Activated CD4-positive, alpha-beta T cell treated with anti-CD3 and anti-CD28 coated beads for 36 hours (primary cell): ENCODE measurements around the gene WAC. TPM values are rescaled to one million over a fixed set of nuclear protein-coding genes. Genes with fewer than 3 reads are reported as not detected.
A peak's percentile ranks its signal among the peaks of the same experiment; 100 is the strongest.
"Not testable (repeated sequence)": the region's sequence is repeated elsewhere in the genome, so short reads cannot be mapped to it uniquely, and the experiment has no call there.

ENCODE experiments used
- ATAC-seq: fragments of 200-7000 bp; cut with Tn5 transposase; one replicate; pipeline ENCODE4 v1.10.0; 2021; ENCODE audit warnings: mild to moderate bottlenecking, moderate library complexity
- CTCF ChIA-PET: fragments of 350-600 bp; sonication (Branson Sonifier 250); formaldehyde crosslinking; loops from one replicate; lab custom pipeline; 2021; ENCODE audit warnings: antibody characterized with exemption; lab: Charles Lee
- POLR2A ChIA-PET: fragments of 350-600 bp; sonication (Branson Sonifier 250); formaldehyde crosslinking; loops from one replicate; lab custom pipeline; 2021; ENCODE audit warnings: antibody characterized with exemption, inconsistent platforms; lab: Charles Lee
- DNase-seq: peaks from one replicate; pipeline ENCODE4 v3.0.0-alpha.2; 2020
- H3K27ac Mint-ChIP-seq: one replicate; pipeline ENCODE4 v1.8.0; 2021; ENCODE audit warnings: mixed read lengths
- H3K27me3 Mint-ChIP-seq: one replicate; pipeline ENCODE4 v1.8.0; 2021; ENCODE audit warnings: mixed read lengths
- H3K36me3 Mint-ChIP-seq: one replicate; pipeline ENCODE4 v1.8.0; 2021; ENCODE audit warnings: low read depth, mixed read lengths
- H3K4me1 Mint-ChIP-seq: one replicate; pipeline ENCODE4 v1.8.0; 2021; ENCODE audit warnings: mixed read lengths
- H3K4me3 Mint-ChIP-seq: one replicate; pipeline ENCODE4 v1.8.0; 2021; ENCODE audit warnings: mild to moderate bottlenecking, moderate library complexity, mixed read lengths
- H3K9me3 Mint-ChIP-seq: one replicate; pipeline ENCODE4 v1.8.0; 2021; ENCODE audit warnings: low read depth, mixed read lengths
- intact Hi-C, 2 experiments: fragments of 100-400 bp; cut with DNase I in 1 of 2; cut with micrococcal nuclease in 1 of 2; formaldehyde crosslinking; loops; one replicate each; pipeline versions ENCODE4 v1.14.2 to v1.15.1; 2022 to 2024; cut with DNase I, micrococcal nuclease
- total RNA-seq, 2 experiments: library from RNA; stranded (reverse); gene quantifications; one replicate each; pipeline ENCODE4 v1.2.3, GENCODE V29; 2021

Gene WAC
- total RNA-seq, 2 experiments from 2014 or later: 103 to 136 TPM

- DNase-seq: no peak
- Mint-ChIP-seq H3K4me3 (no peak overlapping the region), H3K36me3 (peaks cover 42% of the 10 kb centered on the region), H3K9me3 (no peaks in the 10 kb centered on the region), H3K27me3 (no peaks in the 10 kb centered on the region), H3K27ac (no peak overlapping the region), H3K4me1 (peaks cover 22% of the 10 kb centered on the region)
- intact Hi-C loops: no loop called here
- POLR2A ChIA-PET: no interaction called here
- no peak for ATAC-seq
- CTCF ChIA-PET: interaction anchor here (0.7 kb wide), 1 partner anchor 16 kb away, joined by 3 read pairs; no protein-coding TSS in a partner anchor
Measured at GRCh38 chr10:28606568-28606967, 73.7 kb downstream of the WAC start.

GRCh38 chr10:28609636-28610035 lies 76.7 kb downstream of the WAC start:
- H3K9me3 Mint-ChIP-seq, H3K27me3 Mint-ChIP-seq, H3K4me3 Mint-ChIP-seq, intact Hi-C loops, H3K27ac Mint-ChIP-seq, DNase-seq, POLR2A ChIA-PET, ATAC-seq: not testable (repeated sequence)
- peaks cover 13% of the 10 kb centered on the region for H3K4me1 Mint-ChIP-seq
- CTCF ChIA-PET: interaction anchor here (1.6 kb wide), 2 partner anchors 10 to 17 kb away, joined by 3 read pairs; no protein-coding TSS in a partner anchor
- H3K36me3 Mint-ChIP-seq: peaks cover 49% of the 10 kb centered on the region

- Mint-ChIP-seq H3K4me3 (no peak overlapping the region), H3K36me3 (peaks cover 58% of the 10 kb centered on the region), H3K9me3 (no peaks in the 10 kb centered on the region), H3K27me3 (no peaks in the 10 kb centered on the region), H3K27ac (no peak overlapping the region), H3K4me1 (peaks cover 2% of the 10 kb centered on the region)
- intact Hi-C loops: no loop called here
- DNase-seq (no peak), ATAC-seq (no peak)
- POLR2A ChIA-PET: interaction anchor here (0.6 kb wide), 1 partner anchor 14 kb away, joined by 3 read pairs; no protein-coding TSS in a partner anchor
- CTCF ChIA-PET: interaction anchor here (1.7 kb wide), 1 partner anchor 15 kb away, joined by 5 read pairs; no protein-coding TSS in a partner anchor
Measured at GRCh38 chr10:28612877-28613276, 80.0 kb downstream of the WAC start.

- ChIA-PET POLR2A (no interaction called here), CTCF (interaction anchor here (0.6 kb wide), 1 partner anchor 26 kb away, joined by 3 read pairs; no protein-coding TSS in a partner anchor)
- no peaks in the 10 kb centered on the region for H3K9me3 Mint-ChIP-seq
- no peaks in the 10 kb centered on the region for H3K27me3 Mint-ChIP-seq
- H3K4me3 Mint-ChIP-seq: no peak overlapping the region
- DNase-seq (no peak), ATAC-seq (no peak)
- intact Hi-C loops: no loop called here
- H3K4me1 Mint-ChIP-seq: peaks cover 2% of the 10 kb centered on the region
- peaks cover 55% of the 10 kb centered on the region for H3K36me3 Mint-ChIP-seq
- no peak overlapping the region for H3K27ac Mint-ChIP-seq
Measured at GRCh38 chr10:28616514-28616913, 83.6 kb downstream of the WAC start.

DNA sequence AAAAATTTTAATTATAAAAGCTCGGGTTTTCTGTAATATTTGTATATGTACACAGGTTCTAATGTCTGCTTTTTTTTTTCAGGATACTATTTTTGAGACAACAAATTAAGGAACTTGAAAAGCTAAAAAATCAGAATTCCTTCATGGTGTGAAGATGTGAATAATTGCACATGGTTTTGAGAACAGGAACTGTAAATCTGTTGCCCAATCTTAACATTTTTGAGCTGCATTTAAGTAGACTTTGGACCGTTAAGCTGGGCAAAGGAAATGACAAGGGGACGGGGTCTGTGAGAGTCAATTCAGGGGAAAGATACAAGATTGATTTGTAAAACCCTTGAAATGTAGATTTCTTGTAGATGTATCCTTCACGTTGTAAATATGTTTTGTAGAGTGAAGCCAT lies 86.5 kb downstream of the WAC start:
- ATAC-seq: no peak
- ChIA-PET CTCF (interaction anchor here (0.5 to 1.6 kb wide), 8 partner anchors 9 to 876 kb away, joined by 3 to 8 read pairs (median 3); no protein-coding TSS in a partner anchor), POLR2A (no interaction called here)
- H3K9me3 Mint-ChIP-seq: no peaks in the 10 kb centered on the region
- no peak overlapping the region for H3K27ac Mint-ChIP-seq
- intact Hi-C loops: no loop called here
- H3K4me3 Mint-ChIP-seq: no peak overlapping the region
- no peak for DNase-seq
- no peaks in the 10 kb centered on the region for H3K4me1 Mint-ChIP-seq
- no peaks in the 10 kb centered on the region for H3K27me3 Mint-ChIP-seq
- H3K36me3 Mint-ChIP-seq: peaks cover 38% of the 10 kb centered on the region

- intact Hi-C loops: loop anchor here in 1 of 2 experiments (10.0 kb wide), 1 partner anchor 185 kb away; no protein-coding TSS in a partner anchor
- DNase-seq: no peak
- Mint-ChIP-seq H3K9me3 (no peaks in the 10 kb centered on the region), H3K4me3 (no peak overlapping the region), H3K27ac (no peak overlapping the region), H3K4me1 (no peaks in the 10 kb centered on the region), H3K36me3 (peaks cover 30% of the 10 kb centered on the region), H3K27me3 (no peaks in the 10 kb centered on the region)
- ChIA-PET POLR2A (no interaction called here), CTCF (interaction anchor here (0.6 to 1.6 kb wide), 6 partner anchors 8 to 371 kb away, joined by 3 to 8 read pairs (median 4); no protein-coding TSS in a partner anchor)
- ATAC-seq: no peak
Measured at GRCh38 chr10:28620251-28620650, 87.3 kb downstream of the WAC start.

- Mint-ChIP-seq H3K27me3 (peaks cover 5% of the 10 kb centered on the region), H3K36me3 (peaks cover 19% of the 10 kb centered on the region), H3K9me3 (no peaks in the 10 kb centered on the region), H3K4me1 (peaks cover 5% of the 10 kb centered on the region), H3K27ac (peak overlapping the region; percentile 2), H3K4me3 (no peak overlapping the region)
- intact Hi-C loops: loop anchor here in 1 of 2 experiments (10.0 kb wide), 1 partner anchor 189 kb away; no protein-coding TSS in a partner anchor
- POLR2A ChIA-PET: no interaction called here
- CTCF ChIA-PET: no interaction called here
- DNase-seq (no peak), ATAC-seq (no peak)
Measured at GRCh38 chr10:28623483-28623882, 90.6 kb downstream of the WAC start.

- CTCF ChIA-PET: no interaction called here
- DNase-seq: no peak
Measured at GRCh38 chr10:28624351-28624750, 91.4 kb downstream of the WAC start.

GRCh38 chr10:28627102-28627501 lies 94.2 kb downstream of the WAC start:
- H3K27me3 Mint-ChIP-seq: peaks cover 12% of the 10 kb centered on the region
- H3K9me3 Mint-ChIP-seq: no peaks in the 10 kb centered on the region
- ChIA-PET POLR2A (interaction anchor here (0.5 kb wide), 1 partner anchor 14 kb away, joined by 3 read pairs; no protein-coding TSS in a partner anchor), CTCF (interaction anchor here (0.7 to 2.1 kb wide), 5 partner anchors 11 to 679 kb away, joined by 3 to 9 read pairs (median 3); no protein-coding TSS in a partner anchor)
- peaks cover 8% of the 10 kb centered on the region for H3K36me3 Mint-ChIP-seq
- intact Hi-C loops: loop anchor here (5.0 to 10.0 kb wide), 3 partner anchors 50 to 195 kb away; partner anchors contain the start of gene BAMBI (in 1 of the 2)
- DNase-seq: no peak
- H3K4me1 Mint-ChIP-seq: peaks cover 5% of the 10 kb centered on the region
- H3K27ac Mint-ChIP-seq: no peak overlapping the region
- H3K4me3 Mint-ChIP-seq: no peak overlapping the region
- no peak for ATAC-seq

More at GRCh38 chr10:28624351-28624750, 91.4 kb downstream of the WAC start:
- intact Hi-C loops: loop anchor here in 1 of 2 experiments (10.0 kb wide), 1 partner anchor 190 kb away; no protein-coding TSS in a partner anchor
- Mint-ChIP-seq H3K36me3 (peaks cover 16% of the 10 kb centered on the region), H3K4me1 (peaks cover 5% of the 10 kb centered on the region), H3K27me3 (peaks cover 7% of the 10 kb centered on the region), H3K9me3 (no peaks in the 10 kb centered on the region), H3K4me3 (no peak overlapping the region), H3K27ac (no peak overlapping the region)
- no peak for ATAC-seq
- POLR2A ChIA-PET: no interaction called here

DNA sequence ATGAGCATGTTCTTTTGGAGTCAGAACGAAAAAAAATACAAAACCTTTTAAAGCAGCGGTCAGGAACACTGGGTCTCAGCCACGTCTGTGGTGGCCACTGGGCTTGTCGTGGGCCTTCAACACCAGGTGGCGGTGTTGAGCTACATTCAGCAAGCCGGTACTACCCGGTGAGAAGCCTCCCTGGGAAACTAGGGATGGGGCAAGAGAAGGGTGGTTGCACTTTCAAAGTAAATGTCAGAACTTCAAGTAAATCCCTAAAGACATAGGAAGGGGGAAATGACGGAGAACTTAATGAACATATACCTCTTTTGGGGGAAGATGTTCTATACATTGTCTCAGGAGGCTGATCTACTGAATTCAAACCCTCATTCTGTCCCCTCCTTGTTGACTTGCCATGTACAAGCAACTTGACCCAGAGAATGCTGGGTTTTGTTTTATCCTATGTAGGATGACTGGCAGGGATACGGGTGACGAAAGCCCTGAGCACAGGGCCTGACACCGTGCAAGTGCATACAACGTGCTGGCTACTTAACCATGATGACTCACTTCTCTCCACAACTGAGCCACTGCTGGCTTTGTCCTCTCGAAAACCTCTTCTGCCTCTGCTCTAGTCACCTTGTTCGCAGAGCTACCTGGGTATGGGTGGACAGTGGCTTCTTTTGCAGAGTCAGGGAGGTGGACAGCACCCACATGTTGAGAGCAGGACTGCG lies 95.4 kb downstream of the WAC start:
- peaks cover 12% of the 10 kb centered on the region for H3K27me3 Mint-ChIP-seq
- ChIA-PET CTCF (interaction anchor here (0.5 to 2.1 kb wide), 13 partner anchors 8 to 678 kb away, joined by 3 to 8 read pairs (median 4); no protein-coding TSS in a partner anchor), POLR2A (interaction anchor here (0.5 to 0.9 kb wide), 2 partner anchors 17 to 57 kb away, joined by 3 to 7 read pairs; no protein-coding TSS in a partner anchor)
- no peak overlapping the region for H3K4me3 Mint-ChIP-seq
- ATAC-seq (peak; percentile 87), DNase-seq (peak; percentile 86)
- peaks cover 5% of the 10 kb centered on the region for H3K4me1 Mint-ChIP-seq
- H3K36me3 Mint-ChIP-seq: no peaks in the 10 kb centered on the region
- no peak overlapping the region for H3K27ac Mint-ChIP-seq
- intact Hi-C loops: loop anchor here (1.0 to 10.0 kb wide), 6 partner anchors 36 to 676 kb away; partner anchors contain the start of gene BAMBI (in 1 of the 2)
- H3K9me3 Mint-ChIP-seq: no peaks in the 10 kb centered on the region

DNA sequence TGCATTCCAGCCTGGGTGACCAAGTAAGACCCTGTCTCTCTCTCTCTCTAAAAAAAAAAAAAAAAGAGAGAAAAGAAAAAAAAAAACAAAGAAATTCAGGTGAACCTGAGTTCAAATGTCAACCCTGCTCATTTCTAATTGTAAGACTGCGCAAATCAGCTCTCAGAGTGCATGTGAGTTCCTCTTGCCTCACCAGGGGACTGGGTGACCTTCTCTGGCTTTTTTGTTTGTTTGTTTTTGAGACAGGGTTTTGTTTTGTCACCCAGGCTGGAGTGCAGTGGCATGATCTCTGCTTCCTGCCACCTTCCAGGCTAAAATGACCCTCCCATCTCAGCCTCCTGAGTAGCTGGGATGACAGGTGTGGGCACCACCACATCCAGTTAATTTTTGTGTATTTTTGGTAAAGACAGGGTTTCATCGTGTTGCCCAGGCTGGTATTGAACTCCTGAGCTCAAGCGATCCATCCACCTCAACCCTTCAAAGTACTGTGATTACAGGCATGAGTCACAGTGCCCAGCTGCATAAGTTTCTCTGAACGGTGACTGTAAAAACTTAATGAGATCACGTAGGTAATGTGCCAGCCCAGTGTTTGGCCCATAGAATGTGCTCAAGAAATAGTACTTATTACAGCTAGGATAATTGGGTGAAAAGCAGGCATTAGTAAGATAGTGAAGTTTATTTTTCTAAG lies 99.1 kb downstream of the WAC start:
- H3K4me1 Mint-ChIP-seq: peaks cover 5% of the 10 kb centered on the region
- POLR2A ChIA-PET: no interaction called here
- no peaks in the 10 kb centered on the region for H3K36me3 Mint-ChIP-seq
- intact Hi-C loops: no loop called here
- DNase-seq (no peak), ATAC-seq (no peak)
- H3K27me3 Mint-ChIP-seq: peaks cover 20% of the 10 kb centered on the region
- no peaks in the 10 kb centered on the region for H3K9me3 Mint-ChIP-seq
- H3K27ac Mint-ChIP-seq: no peak overlapping the region
- H3K4me3 Mint-ChIP-seq: no peak overlapping the region
- CTCF ChIA-PET: interaction anchor here (0.7 to 2.1 kb wide), 4 partner anchors 11 to 672 kb away, joined by 3 to 5 read pairs (median 4); no protein-coding TSS in a partner anchor
